Fibroblast of skin of scalp (primary cell): Measurements from ENCODE around the gene CLIC3.
"Not testable (repeated sequence)": the region's sequence is repeated elsewhere in the genome, so short reads cannot be mapped to it uniquely, and the experiment has no call there.

ENCODE experiments used
- DNase-seq: peaks from one replicate; pipeline ENCODE4 v3.0.0-alpha.2; 2013

The CLIC3 gene

GRCh38 chr9:137017071-137017470 lies 20.7 kb upstream of the CLIC3 start:
- DNase-seq = no peak

- no peak for DNase-seq
Observed at GRCh38 chr9:137016436-137016835, 20.1 kb upstream of the CLIC3 start.

GRCh38 chr9:137015976-137016375 lies 19.6 kb upstream of the CLIC3 start:
- no peak for DNase-seq

- DNase-seq = no peak
Observed at GRCh38 chr9:137015540-137015930, 19.2 kb upstream of the CLIC3 start.

GRCh38 chr9:137014776-137015539 lies 18.6 kb upstream of the CLIC3 start:
- no peak for DNase-seq

GRCh38 chr9:137014166-137014565 lies 17.8 kb upstream of the CLIC3 start:
- DNase-seq = no peak

- no peak for DNase-seq
Observed at GRCh38 chr9:137013571-137013940, 17.2 kb upstream of the CLIC3 start.

GRCh38 chr9:137012694-137013570 lies 16.6 kb upstream of the CLIC3 start:
- DNase-seq = no peak

- DNase-seq = no peak
Observed at GRCh38 chr9:137011907-137012675, 15.7 kb upstream of the CLIC3 start.

GRCh38 chr9:137011156-137011555 lies 14.8 kb upstream of the CLIC3 start:
- no peak for DNase-seq

GRCh38 chr9:137009938-137010732 lies 13.8 kb upstream of the CLIC3 start:
- DNase-seq = no peak

GRCh38 chr9:137009217-137009616 lies 12.8 kb upstream of the CLIC3 start:
- no peak for DNase-seq

GRCh38 chr9:137008312-137008711 lies 11.9 kb upstream of the CLIC3 start:
- no peak for DNase-seq

- DNase-seq = no peak
Observed at GRCh38 chr9:137007816-137008270, 11.5 kb upstream of the CLIC3 start.

- DNase-seq = no peak
Observed at GRCh38 chr9:137007108-137007815, 10.9 kb upstream of the CLIC3 start.

GRCh38 chr9:137006116-137007003 lies 10.0 kb upstream of the CLIC3 start:
- no peak for DNase-seq

GRCh38 chr9:137004285-137004684 lies 7.9 kb upstream of the CLIC3 start:
- not testable (repeated sequence) for DNase-seq

- DNase-seq = no peak
Observed at GRCh38 chr9:137002646-137003041, 6.3 kb upstream of the CLIC3 start.

- no peak for DNase-seq
Observed at GRCh38 chr9:137001857-137002645, 5.7 kb upstream of the CLIC3 start.
